Uterus (tissue), 4 donors: ENCODE data around the gene CEP55. TPM values are rescaled to one million over a fixed set of nuclear protein-coding genes. Genes with fewer than 3 reads are reported as not detected.

Experiments
- DNase-seq, 2 donors: peaks; one replicate each; pipeline ENCODE4 v3.0.0-alpha.2; 2019 to 2020
- H3K27ac ChIP-seq, 2 donors: fragments of 200-600 bp; sonication (generic); 1 replicate in 1 of 2; 2 replicates in 1 of 2; pipeline ENCODE4 v1.5.1; 2016 to 2018
- H3K27me3 ChIP-seq, 2 donors: fragments of 200-600 bp; sonication (generic); one replicate each; pipeline ENCODE4 v1.5.1; 2018 to 2019; ENCODE audit warnings: control low read depth in 1 of 2
- H3K36me3 ChIP-seq, 2 donors: fragments of 200-600 bp; sonication (generic); one replicate each; pipeline ENCODE4 v1.5.1; 2019; ENCODE audit warnings: control low read depth in 1 of 2
- H3K4me1 ChIP-seq, 2 donors: fragments of 200-600 bp; sonication (generic); one replicate each; pipeline ENCODE4 v1.5.1; 2018 to 2019; ENCODE audit warnings: control low read depth in 1 of 2
- H3K4me3 ChIP-seq, 2 donors: fragments of 200-600 bp; sonication (generic); 1 replicate in 1 of 2; 2 replicates in 1 of 2; pipeline ENCODE4 v1.5.1; 2018 to 2019; ENCODE audit warnings: mild to moderate bottlenecking in 1 of 2
- H3K9me3 ChIP-seq, 2 donors: fragments of 200-600 bp; sonication (generic); one replicate each; pipeline ENCODE4 v1.5.1; 2019; ENCODE audit warnings: control low read depth in 1 of 2
- CTCF ChIP-seq, 4 experiments: fragments of 200-600 bp in 2 of 4; fragments of 450-650 bp in 2 of 4; sonication (generic) in 2 of 4; IDR thresholded peaks; one replicate each; pipeline ENCODE4 v1.5.1; 2016 to 2019; ENCODE audit warnings: antibody characterized with exemption in 4 of 4, mild to moderate bottlenecking in 2 of 4, moderate library complexity in 1 of 4
- POLR2A ChIP-seq, 2 donors: fragments of 450-650 bp; IDR thresholded peaks; one replicate each; pipeline ENCODE4 v1.6.1; 2016; ENCODE audit warnings: antibody characterized with exemption in 2 of 2, mild to moderate bottlenecking in 1 of 2, moderate library complexity in 1 of 2
- intact Hi-C: fragments of 100-400 bp; cut with DNase I; formaldehyde crosslinking; loops from one replicate; pipeline ENCODE4 v1.15.1; 2023; ENCODE audit warnings: low total_unique reads
- total RNA-seq, 4 donors: library from RNA; depleted of rRNA in 3 of 4; stranded (reverse); fragments of >200 nt in 3 of 4; gene quantifications; one replicate each; pipeline versions ENCODE4 v1.1.0 to v1.2.4, GENCODE V29; 2014 to 2023
- donor health status: DM: yes; HTN: yes; CAD: no.

The CEP55 gene
- total RNA-seq, 4 donors from 2014 or later: under 0.01 to 13.8 TPM; not detected in 2

- Histone ChIP-seq H3K4me3 (no peak overlapping the region), H3K36me3 (no peaks in the 10 kb centered on the region), H3K27me3 (no peaks in the 10 kb centered on the region), H3K9me3 (no peaks in the 10 kb centered on the region), H3K27ac (no peak overlapping the region), H3K4me1 (no peaks in the 10 kb centered on the region)
- intact Hi-C loops: no loop called here
- no peak for DNase-seq
- TF ChIP-seq CTCF (IDR thresholded peaks at IDR 0.05) (no peak), POLR2A (IDR thresholded peaks at IDR 0.05) (no peak)
Observed at GRCh38 chr10:93509816-93510215, 13.4 kb downstream of the CEP55 start.

GRCh38 chr10:93512565-93512964 is 16.2 kb downstream of the CEP55 start:
- intact Hi-C loops: no loop called here
- H3K4me1 ChIP-seq: no peaks in the 10 kb centered on the region
- no peaks in the 10 kb centered on the region for H3K27me3 ChIP-seq
- no peak overlapping the region for H3K4me3 ChIP-seq
- DNase-seq: no peak
- H3K36me3 ChIP-seq: no peaks in the 10 kb centered on the region
- H3K9me3 ChIP-seq: no peaks in the 10 kb centered on the region
- H3K27ac ChIP-seq: no peak overlapping the region
- TF ChIP-seq CTCF (IDR thresholded peaks at IDR 0.05) (no peak), POLR2A (IDR thresholded peaks at IDR 0.05) (no peak)

- Histone ChIP-seq H3K27ac (no peak overlapping the region), H3K36me3 (no peaks in the 10 kb centered on the region), H3K4me3 (no peak overlapping the region), H3K9me3 (no peaks in the 10 kb centered on the region), H3K27me3 (no peaks in the 10 kb centered on the region), H3K4me1 (no peaks in the 10 kb centered on the region)
- no peak for DNase-seq
- TF ChIP-seq CTCF (IDR thresholded peaks at IDR 0.05) (no peak), POLR2A (IDR thresholded peaks at IDR 0.05) (no peak)
- intact Hi-C loops: no loop called here
Observed at GRCh38 chr10:93513091-93513490, 16.7 kb downstream of the CEP55 start.

- intact Hi-C loops: no loop called here
- TF ChIP-seq POLR2A (IDR thresholded peaks at IDR 0.05) (no peak), CTCF (IDR thresholded peaks at IDR 0.05) (no peak)
- no peaks in the 10 kb centered on the region for H3K36me3 ChIP-seq
Observed at GRCh38 chr10:93514521-93514920, 18.1 kb downstream of the CEP55 start.

GRCh38 chr10:93515071-93516005 is 18.9 kb downstream of the CEP55 start:
- H3K9me3 ChIP-seq: no peaks in the 10 kb centered on the region
- no peak overlapping the region for H3K4me3 ChIP-seq
- no peak for DNase-seq
- no peaks in the 10 kb centered on the region for H3K36me3 ChIP-seq
- H3K4me1 ChIP-seq: no peaks in the 10 kb centered on the region
- TF ChIP-seq CTCF (IDR thresholded peaks at IDR 0.05): no peak
- no peak for TF ChIP-seq POLR2A (IDR thresholded peaks at IDR 0.05)
- intact Hi-C loops: no loop called here
- H3K27me3 ChIP-seq: no peaks in the 10 kb centered on the region
- no peak overlapping the region for H3K27ac ChIP-seq

More at GRCh38 chr10:93514521-93514920, 18.1 kb downstream of the CEP55 start:
- H3K4me3 ChIP-seq: no peak overlapping the region
- no peak overlapping the region for H3K27ac ChIP-seq
- no peak for DNase-seq
- H3K9me3 ChIP-seq: no peaks in the 10 kb centered on the region
- no peaks in the 10 kb centered on the region for H3K4me1 ChIP-seq
- no peaks in the 10 kb centered on the region for H3K27me3 ChIP-seq
